ENCODE data around the gene KIF26A. TPM values are rescaled to one million over a fixed set of nuclear protein-coding genes. Genes with fewer than 3 reads are reported as not detected.

The KIF26A gene
- total RNA-seq, 1 donor from 2014 or later, result 1.4 TPM

- H3K27me3 Mint-ChIP-seq (ENCODE audit: low read depth, unreplicated experiment), result peaks cover 37% of the 10 kb centered on the region
- H3K4me3 Mint-ChIP-seq (ENCODE audit: unreplicated experiment), result no peak overlapping the region
- no peak overlapping the region for H3K4me2 ChIP-seq (ENCODE audit: low read length)
- no peak overlapping the region for H3K9ac ChIP-seq (ENCODE audit: low read length)
- H4K20me1 ChIP-seq (ENCODE audit: insufficient read depth, low read length), result no peaks in the 10 kb centered on the region
- no peaks in the 10 kb centered on the region for H3K4me1 Mint-ChIP-seq (ENCODE audit: low read depth, unreplicated experiment)
- H3K79me2 ChIP-seq (ENCODE audit: insufficient read depth, low read length), result no peaks in the 10 kb centered on the region
- no peak overlapping the region for H2AFZ ChIP-seq (ENCODE audit: low read depth, low read length)
- H3K27ac Mint-ChIP-seq (ENCODE audit: unreplicated experiment), result no peak overlapping the region
- H3K9me3 Mint-ChIP-seq (ENCODE audit: unreplicated experiment), result peaks cover 17% of the 10 kb centered on the region
- TF ChIP-seq, protein P1, sequence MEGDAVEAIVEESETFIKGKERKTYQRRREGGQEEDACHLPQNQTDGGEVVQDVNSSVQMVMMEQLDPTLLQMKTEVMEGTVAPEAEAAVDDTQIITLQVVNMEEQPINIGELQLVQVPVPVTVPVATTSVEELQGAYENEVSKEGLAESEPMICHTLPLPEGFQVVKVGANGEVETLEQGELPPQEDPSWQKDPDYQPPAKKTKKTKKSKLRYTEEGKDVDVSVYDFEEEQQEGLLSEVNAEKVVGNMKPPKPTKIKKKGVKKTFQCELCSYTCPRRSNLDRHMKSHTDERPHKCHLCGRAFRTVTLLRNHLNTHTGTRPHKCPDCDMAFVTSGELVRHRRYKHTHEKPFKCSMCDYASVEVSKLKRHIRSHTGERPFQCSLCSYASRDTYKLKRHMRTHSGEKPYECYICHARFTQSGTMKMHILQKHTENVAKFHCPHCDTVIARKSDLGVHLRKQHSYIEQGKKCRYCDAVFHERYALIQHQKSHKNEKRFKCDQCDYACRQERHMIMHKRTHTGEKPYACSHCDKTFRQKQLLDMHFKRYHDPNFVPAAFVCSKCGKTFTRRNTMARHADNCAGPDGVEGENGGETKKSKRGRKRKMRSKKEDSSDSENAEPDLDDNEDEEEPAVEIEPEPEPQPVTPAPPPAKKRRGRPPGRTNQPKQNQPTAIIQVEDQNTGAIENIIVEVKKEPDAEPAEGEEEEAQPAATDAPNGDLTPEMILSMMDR (IDR thresholded peaks at IDR 0.05; ENCODE audit: insufficient read depth, low read depth, low read length), result no peak
- TF ChIP-seq EZH2 (IDR thresholded peaks at IDR 0.05; ENCODE audit: insufficient read depth, low read length), result no peak
- no peak overlapping the region for H3K27ac ChIP-seq (ENCODE audit: low read depth, low read length)
- H3K4me1 ChIP-seq (ENCODE audit: insufficient read depth, low read length), result no peaks in the 10 kb centered on the region
- no peaks in the 10 kb centered on the region for H3K36me3 Mint-ChIP-seq (ENCODE audit: low read depth, unreplicated experiment)
- FAIRE-seq (no peak), DNase-seq (ENCODE audit: low read depth) (no peak)
- no peaks in the 10 kb centered on the region for H3K9me3 ChIP-seq (ENCODE audit: insufficient read depth, low read depth, low read length)
- H3K27me3 ChIP-seq (ENCODE audit: insufficient read depth, low read length), result peaks cover 11% of the 10 kb centered on the region
- no peak overlapping the region for H3K4me3 ChIP-seq (ENCODE audit: insufficient read depth, low read depth, low read length)
- H3K36me3 ChIP-seq (ENCODE audit: insufficient read depth, low read length), result no peaks in the 10 kb centered on the region
Observed at GRCh38 chr14:104123879-104124278, 14.5 kb upstream of the KIF26A start.

GRCh38 chr14:104125011-104125410, 13.4 kb upstream of the KIF26A start:
- H3K4me3 ChIP-seq (ENCODE audit: insufficient read depth, low read depth, low read length), result no peak overlapping the region
- H3K36me3 ChIP-seq (ENCODE audit: insufficient read depth, low read length), result no peaks in the 10 kb centered on the region
- no peak overlapping the region for H3K9ac ChIP-seq (ENCODE audit: low read length)
- Mint-ChIP-seq H3K4me1 (ENCODE audit: low read depth, unreplicated experiment) (no peaks in the 10 kb centered on the region), H3K27me3 (ENCODE audit: low read depth, unreplicated experiment) (peaks cover 36% of the 10 kb centered on the region), H3K9me3 (ENCODE audit: unreplicated experiment) (peaks cover 26% of the 10 kb centered on the region), H3K36me3 (ENCODE audit: low read depth, unreplicated experiment) (peaks cover 2% of the 10 kb centered on the region), H3K4me3 (ENCODE audit: unreplicated experiment) (no peak overlapping the region), H3K27ac (ENCODE audit: unreplicated experiment) (no peak overlapping the region)
- H4K20me1 ChIP-seq (ENCODE audit: insufficient read depth, low read length), result no peaks in the 10 kb centered on the region
- H3K27ac ChIP-seq (ENCODE audit: low read depth, low read length), result no peak overlapping the region
- H2AFZ ChIP-seq (ENCODE audit: low read depth, low read length), result no peak overlapping the region
- peaks cover 7% of the 10 kb centered on the region for H3K27me3 ChIP-seq (ENCODE audit: insufficient read depth, low read length)
- peaks cover 6% of the 10 kb centered on the region for H3K9me3 ChIP-seq (ENCODE audit: insufficient read depth, low read depth, low read length)
- no peak for DNase-seq (ENCODE audit: low read depth)
- TF ChIP-seq, protein P1 (IDR thresholded peaks at IDR 0.05; ENCODE audit: insufficient read depth, low read depth, low read length), result no peak
- TF ChIP-seq EZH2 (IDR thresholded peaks at IDR 0.05; ENCODE audit: insufficient read depth, low read length), result no peak
- FAIRE-seq, result no peak
- H3K79me2 ChIP-seq (ENCODE audit: insufficient read depth, low read length), result no peaks in the 10 kb centered on the region
- H3K4me1 ChIP-seq (ENCODE audit: insufficient read depth, low read length), result no peaks in the 10 kb centered on the region
- no peak overlapping the region for H3K4me2 ChIP-seq (ENCODE audit: low read length)

GRCh38 chr14:104126753-104127152, 11.6 kb upstream of the KIF26A start:
- peaks cover 30% of the 10 kb centered on the region for H3K27me3 Mint-ChIP-seq (ENCODE audit: low read depth, unreplicated experiment)
- no peaks in the 10 kb centered on the region for H4K20me1 ChIP-seq (ENCODE audit: insufficient read depth, low read length)
- no peak for DNase-seq (ENCODE audit: low read depth)
- peaks cover 2% of the 10 kb centered on the region for H3K27me3 ChIP-seq (ENCODE audit: insufficient read depth, low read length)
- no peaks in the 10 kb centered on the region for H3K79me2 ChIP-seq (ENCODE audit: insufficient read depth, low read length)
- no peak for FAIRE-seq
- H3K9ac ChIP-seq (ENCODE audit: low read length), result no peak overlapping the region
- H3K27ac Mint-ChIP-seq (ENCODE audit: unreplicated experiment), result no peak overlapping the region
- peaks cover 2% of the 10 kb centered on the region for H3K36me3 Mint-ChIP-seq (ENCODE audit: low read depth, unreplicated experiment)
- no peak overlapping the region for H3K27ac ChIP-seq (ENCODE audit: low read depth, low read length)
- TF ChIP-seq, protein P1 (IDR thresholded peaks at IDR 0.05; ENCODE audit: insufficient read depth, low read depth, low read length), result no peak
- TF ChIP-seq EZH2 (IDR thresholded peaks at IDR 0.05; ENCODE audit: insufficient read depth, low read length), result no peak
- no peaks in the 10 kb centered on the region for H3K36me3 ChIP-seq (ENCODE audit: insufficient read depth, low read length)
- no peak overlapping the region for H3K4me3 ChIP-seq (ENCODE audit: insufficient read depth, low read depth, low read length)
- no peak overlapping the region for H3K4me2 ChIP-seq (ENCODE audit: low read length)
- no peaks in the 10 kb centered on the region for H3K4me1 Mint-ChIP-seq (ENCODE audit: low read depth, unreplicated experiment)
- H3K9me3 Mint-ChIP-seq (ENCODE audit: unreplicated experiment), result peaks cover 27% of the 10 kb centered on the region
- no peak overlapping the region for H2AFZ ChIP-seq (ENCODE audit: low read depth, low read length)
- H3K9me3 ChIP-seq (ENCODE audit: insufficient read depth, low read depth, low read length), result peaks cover 9% of the 10 kb centered on the region
- H3K4me3 Mint-ChIP-seq (ENCODE audit: unreplicated experiment), result no peak overlapping the region
- H3K4me1 ChIP-seq (ENCODE audit: insufficient read depth, low read length), result no peaks in the 10 kb centered on the region

All from astrocyte (in vitro differentiated cells and primary cell).